Gastroesophageal sphincter (tissue), 4 donors: Measurements from ENCODE around the gene RNASEH2A. TPM values are rescaled to one million over a fixed set of nuclear protein-coding genes. Genes with fewer than 3 reads are reported as not detected.

Experiments used
- ATAC-seq: fragments of 150-250 bp; one replicate; pipeline ENCODE4 v1.9.1; 2016; ENCODE audit warnings: mild to moderate bottlenecking, moderate library complexity
- H3K27ac ChIP-seq, 4 donors: fragments of 200-600 bp; sonication (generic) in 3 of 4; 1 replicate in 3 of 4; 2 replicates in 1 of 4; pipeline ENCODE4 v1.5.1; 2016 to 2019
- H3K27me3 ChIP-seq: fragments of 200-600 bp; sonication (generic); one replicate; pipeline ENCODE4 v1.5.1; 2019
- H3K36me3 ChIP-seq, 2 donors: fragments of 200-600 bp; sonication (generic); one replicate each; pipeline ENCODE4 v1.5.1; 2019; ENCODE audit warnings: control low read depth in 1 of 2
- H3K4me1 ChIP-seq, 3 donors: fragments of 200-600 bp; sonication (generic); 1 replicate in 2 of 3; 2 replicates in 1 of 3; pipeline ENCODE4 v1.5.1; 2016 to 2019; ENCODE audit warnings: control low read depth in 2 of 3
- H3K4me3 ChIP-seq, 2 donors: fragments of 200-600 bp; sonication (generic); one replicate each; pipeline ENCODE4 v1.5.1; 2019; ENCODE audit warnings: mild to moderate bottlenecking in 1 of 2, moderate library complexity in 1 of 2
- H3K9me3 ChIP-seq, 3 donors: fragments of 200-600 bp; sonication (generic); one replicate each; pipeline ENCODE4 v1.5.1; 2017 to 2019; ENCODE audit warnings: control low read depth in 2 of 3
- EP300 ChIP-seq: sonication (generic); formaldehyde crosslinking; IDR thresholded peaks from one replicate; pipeline ENCODE4 v1.6.1; 2017; ENCODE audit warnings: antibody characterized with exemption, mild to moderate bottlenecking
- POLR2A ChIP-seq, 2 donors: fragments of 450-650 bp; IDR thresholded peaks; one replicate each; pipeline ENCODE4 v1.6.1; 2017; ENCODE audit warnings: antibody characterized with exemption in 2 of 2, mild to moderate bottlenecking in 2 of 2, moderate library complexity in 1 of 2
- POLR2AphosphoS5 ChIP-seq: sonication (generic); formaldehyde crosslinking; IDR thresholded peaks from one replicate; pipeline ENCODE4 v1.6.1; 2017; ENCODE audit warnings: antibody characterized with exemption
- WGBS, 2 donors: methylation state at CpG; one replicate each; pipeline ENCODE4 v1.1.5; 2018; ENCODE audit warnings: low coverage in 1 of 2; 5-methylcytosine and 5-hydroxymethylcytosine counted together
- total RNA-seq, 4 donors: library from RNA; depleted of rRNA; stranded (reverse); fragments of >200 nt; gene quantifications; one replicate each; pipeline ENCODE4 v1.1.0, GENCODE V29; 2016
- TF ChIP-seq, protein P1 (sequence below), 4 experiments: fragments of 200-600 bp in 2 of 4; fragments of 450-650 bp in 2 of 4; sonication (generic) in 1 of 4; IDR thresholded peaks; one replicate each; pipeline ENCODE4 v1.5.1; 2017 to 2019; ENCODE audit warnings: antibody characterized with exemption in 4 of 4, mild to moderate bottlenecking in 2 of 4, moderate library complexity in 2 of 4

Gene RNASEH2A
- total RNA-seq, 4 donors from 2014 or later, result 2.0 to 9.4 (median 3.7) TPM

- H3K27me3 ChIP-seq, result no peaks in the 10 kb centered on the region
- ATAC-seq, result peak; percentile 35
- no peaks in the 10 kb centered on the region for H3K36me3 ChIP-seq
- TF ChIP-seq, protein P1, sequence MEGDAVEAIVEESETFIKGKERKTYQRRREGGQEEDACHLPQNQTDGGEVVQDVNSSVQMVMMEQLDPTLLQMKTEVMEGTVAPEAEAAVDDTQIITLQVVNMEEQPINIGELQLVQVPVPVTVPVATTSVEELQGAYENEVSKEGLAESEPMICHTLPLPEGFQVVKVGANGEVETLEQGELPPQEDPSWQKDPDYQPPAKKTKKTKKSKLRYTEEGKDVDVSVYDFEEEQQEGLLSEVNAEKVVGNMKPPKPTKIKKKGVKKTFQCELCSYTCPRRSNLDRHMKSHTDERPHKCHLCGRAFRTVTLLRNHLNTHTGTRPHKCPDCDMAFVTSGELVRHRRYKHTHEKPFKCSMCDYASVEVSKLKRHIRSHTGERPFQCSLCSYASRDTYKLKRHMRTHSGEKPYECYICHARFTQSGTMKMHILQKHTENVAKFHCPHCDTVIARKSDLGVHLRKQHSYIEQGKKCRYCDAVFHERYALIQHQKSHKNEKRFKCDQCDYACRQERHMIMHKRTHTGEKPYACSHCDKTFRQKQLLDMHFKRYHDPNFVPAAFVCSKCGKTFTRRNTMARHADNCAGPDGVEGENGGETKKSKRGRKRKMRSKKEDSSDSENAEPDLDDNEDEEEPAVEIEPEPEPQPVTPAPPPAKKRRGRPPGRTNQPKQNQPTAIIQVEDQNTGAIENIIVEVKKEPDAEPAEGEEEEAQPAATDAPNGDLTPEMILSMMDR (IDR thresholded peaks at IDR 0.05), result no peak
- TF ChIP-seq EP300, result no peak
- TF ChIP-seq POLR2AphosphoS5, result peak; percentile 69
- TF ChIP-seq POLR2A (IDR thresholded peaks at IDR 0.05), result peak in 1 of 2 donors; percentile 18
- H3K4me1 ChIP-seq, result peaks cover 0 to 56% (median 21%) of the 10 kb centered on the region in 3 donors
- WGBS, 2 donors, result 5 to 9% methylated on average over 3 to 6 of the region's 44 CpGs
- H3K9me3 ChIP-seq, result no peaks in the 10 kb centered on the region
- peak overlapping the region; percentile 72 to 99 (median 98) for H3K27ac ChIP-seq
- peak overlapping the region; percentile 38 to 73 for H3K4me3 ChIP-seq
Measured at GRCh38 chr19:12778017-12778904, 28.1 kb upstream of the RNASEH2A start.

DNA sequence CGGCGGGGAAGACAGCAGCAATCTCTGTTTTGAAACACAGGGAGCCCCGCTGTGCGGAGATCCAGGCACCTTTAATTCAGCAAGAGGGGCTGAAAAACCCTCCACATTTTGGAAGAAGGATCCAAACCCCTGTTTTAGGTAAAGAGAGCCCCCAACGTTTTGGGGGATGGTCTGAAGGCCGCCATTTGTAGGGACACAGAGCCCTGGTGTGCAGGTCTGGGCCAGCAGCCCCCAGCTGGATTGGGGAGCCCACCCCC, 27.6 kb upstream of the RNASEH2A start:
- no peak for ATAC-seq
- H3K36me3 ChIP-seq, result no peaks in the 10 kb centered on the region
- no peak for TF ChIP-seq POLR2AphosphoS5
- TF ChIP-seq POLR2A (IDR thresholded peaks at IDR 0.05), result no peak
- TF ChIP-seq EP300, result no peak
- TF ChIP-seq, protein P1 (IDR thresholded peaks at IDR 0.05), result no peak

DNA sequence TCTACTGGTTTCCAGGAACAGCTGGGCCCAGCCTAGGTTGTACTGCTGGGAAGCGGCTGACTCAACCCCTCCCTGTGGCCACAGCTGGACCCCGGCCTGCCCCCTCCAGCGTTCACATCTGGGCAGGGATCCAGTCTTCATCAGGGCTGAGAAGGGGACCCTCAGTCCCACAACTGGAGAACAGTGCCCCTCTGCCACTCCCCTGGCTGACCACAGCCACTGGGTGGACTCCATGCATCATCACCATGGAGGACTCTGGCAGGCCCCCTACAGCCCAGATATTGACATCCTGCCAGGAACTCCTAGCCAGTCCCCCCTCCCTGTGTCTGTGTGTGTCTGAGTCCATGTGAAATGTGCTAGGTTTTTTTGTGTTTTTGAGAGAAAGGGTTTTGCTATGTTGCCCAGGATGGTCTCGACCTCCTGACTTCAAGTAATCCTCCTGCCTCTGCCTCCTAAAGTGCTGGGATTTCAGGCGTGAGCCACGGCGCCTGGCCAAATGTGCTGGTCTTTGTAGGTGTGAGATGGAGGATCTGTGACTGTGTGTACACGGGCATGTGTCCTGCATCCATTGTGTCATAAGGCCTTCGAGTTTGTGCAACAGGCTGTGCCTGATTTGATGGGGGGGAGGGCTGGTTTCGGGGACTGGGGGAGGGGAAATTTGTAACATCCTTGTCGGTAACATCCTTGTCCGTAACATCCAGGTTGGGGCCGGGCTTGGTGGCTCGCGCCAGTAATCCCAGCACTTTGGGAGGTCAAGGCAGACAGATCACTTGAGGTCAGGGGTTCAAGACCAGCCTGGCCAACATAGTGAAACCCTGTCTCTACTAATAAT, 27.0 kb upstream of the RNASEH2A start:
- Histone ChIP-seq H3K9me3 (no peaks in the 10 kb centered on the region), H3K4me1 (peaks cover 0 to 67% (median 32%) of the 10 kb centered on the region in 3 donors), H3K36me3 (no peaks in the 10 kb centered on the region), H3K27ac (peak overlapping the region; percentile 72 to 99 (median 98)), H3K4me3 (peak overlapping the region in 1 of 2 donors; percentile 73), H3K27me3 (no peaks in the 10 kb centered on the region)
- ATAC-seq, result no peak
- WGBS, 2 donors, result 36 to 67% methylated on average over 3 to 10 of the region's 15 CpGs
- TF ChIP-seq POLR2AphosphoS5 (peak; percentile 75), EP300 (no peak), POLR2A (IDR thresholded peaks at IDR 0.05) (no peak)

More for the DNA sequence above, 27.6 kb upstream of the RNASEH2A start:
- peak overlapping the region in 1 of 2 donors; percentile 73 for H3K4me3 ChIP-seq
- peak overlapping the region; percentile 72 to 99 (median 98) for H3K27ac ChIP-seq
- H3K27me3 ChIP-seq, result no peaks in the 10 kb centered on the region
- no peaks in the 10 kb centered on the region for H3K9me3 ChIP-seq
- WGBS, 2 donors, result 0 to 41% methylated on average over 1 to 4 of the region's 6 CpGs
- H3K4me1 ChIP-seq, result peaks cover 0 to 62% (median 27%) of the 10 kb centered on the region in 3 donors

GRCh38 chr19:12782174-12782423, 24.3 kb upstream of the RNASEH2A start:
- no peak for ATAC-seq
- peaks cover 0 to 85% (median 47%) of the 10 kb centered on the region in 3 donors for H3K4me1 ChIP-seq
- H3K9me3 ChIP-seq, result no peaks in the 10 kb centered on the region
- peak overlapping the region; percentile 67 to 100 (median 98) for H3K27ac ChIP-seq
- H3K36me3 ChIP-seq, result no peaks in the 10 kb centered on the region
- no peaks in the 10 kb centered on the region for H3K27me3 ChIP-seq
- TF ChIP-seq, protein P1 (IDR thresholded peaks at IDR 0.05), result no peak
- TF ChIP-seq POLR2AphosphoS5, result no peak
- no peak for TF ChIP-seq EP300
- no peak for TF ChIP-seq POLR2A (IDR thresholded peaks at IDR 0.05)
- WGBS, 2 donors, result 0% methylated on average over 1 of the region's 12 CpGs; no CpG with 5 or more reads in 1 of the 2 donors
- H3K4me3 ChIP-seq, result peak overlapping the region; percentile 33 to 60

- no peaks in the 10 kb centered on the region for H3K36me3 ChIP-seq
- TF ChIP-seq EP300, result peak; percentile 97
- peak; percentile 98 for TF ChIP-seq POLR2AphosphoS5
- peak; percentile 72 to 79 for TF ChIP-seq POLR2A (IDR thresholded peaks at IDR 0.05)
- TF ChIP-seq, protein P1 (IDR thresholded peaks at IDR 0.05), result peak in 1 of 4 experiments; percentile 30
- peak overlapping the region; percentile 33 to 60 for H3K4me3 ChIP-seq
- peak; percentile 70 for ATAC-seq
- no peaks in the 10 kb centered on the region for H3K9me3 ChIP-seq
- H3K4me1 ChIP-seq, result peaks cover 0 to 85% (median 45%) of the 10 kb centered on the region in 3 donors
- peak overlapping the region; percentile 67 to 100 (median 98) for H3K27ac ChIP-seq
- H3K27me3 ChIP-seq, result no peaks in the 10 kb centered on the region
- WGBS, 2 donors, result no CpG with 5 or more reads among the region's 88 CpGs
Measured at GRCh38 chr19:12782424-12783290, 23.7 kb upstream of the RNASEH2A start.
